GM21390 (cell line): ENCODE measurements around the gene ARHGAP21.

Source experiments
- ATAC-seq: cut with Tn5 transposase; IDR thresholded peaks from one replicate; pipeline ENCODE4 v1.9.1; 2021; ENCODE audit not compliant: unreplicated experiment

The ARHGAP21 gene

GRCh38 chr10:24550680-24551079 is 173.0 kb downstream of the ARHGAP21 start:
- no peak for ATAC-seq

DNA sequence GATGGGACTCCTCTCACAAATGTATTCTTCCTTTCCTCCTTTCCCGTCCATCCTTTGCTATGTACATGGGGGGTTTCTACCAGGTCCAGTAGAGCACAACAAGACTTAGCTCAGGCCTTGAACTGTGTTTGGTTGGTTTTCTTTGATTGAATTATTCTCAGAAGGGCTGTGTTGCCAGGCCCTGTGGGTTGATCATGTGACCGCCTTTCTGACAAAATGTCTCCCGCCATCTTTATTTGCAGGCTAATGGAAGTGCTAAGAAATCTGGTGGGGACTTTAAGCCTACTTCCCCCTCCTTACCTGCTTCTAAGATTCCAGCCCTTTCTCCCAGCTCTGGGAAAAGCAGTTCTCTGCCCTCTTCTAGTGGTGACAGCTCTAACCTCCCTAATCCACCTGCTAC is 178.1 kb downstream of the ARHGAP21 start:
- ATAC-seq = no peak

DNA sequence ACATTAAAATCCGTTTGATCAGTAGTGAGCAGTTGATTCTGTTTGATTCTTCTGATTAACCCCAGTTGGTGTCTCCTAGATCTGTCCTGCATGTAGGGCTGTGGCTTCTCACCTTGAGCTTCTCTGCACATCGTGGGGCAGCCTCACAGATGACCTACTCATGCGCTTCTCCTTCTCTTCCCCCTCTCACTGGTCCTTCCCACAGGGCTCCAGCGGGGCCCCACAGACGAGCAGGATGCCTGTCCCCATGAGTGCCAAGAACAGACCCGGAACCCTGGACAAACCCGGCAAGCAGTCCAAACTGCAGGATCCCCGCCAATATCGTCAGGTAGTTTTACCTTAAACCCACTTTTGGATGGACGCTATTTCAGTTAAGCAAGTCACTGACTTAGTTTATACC is 178.9 kb downstream of the ARHGAP21 start:
- ATAC-seq = no peak

DNA sequence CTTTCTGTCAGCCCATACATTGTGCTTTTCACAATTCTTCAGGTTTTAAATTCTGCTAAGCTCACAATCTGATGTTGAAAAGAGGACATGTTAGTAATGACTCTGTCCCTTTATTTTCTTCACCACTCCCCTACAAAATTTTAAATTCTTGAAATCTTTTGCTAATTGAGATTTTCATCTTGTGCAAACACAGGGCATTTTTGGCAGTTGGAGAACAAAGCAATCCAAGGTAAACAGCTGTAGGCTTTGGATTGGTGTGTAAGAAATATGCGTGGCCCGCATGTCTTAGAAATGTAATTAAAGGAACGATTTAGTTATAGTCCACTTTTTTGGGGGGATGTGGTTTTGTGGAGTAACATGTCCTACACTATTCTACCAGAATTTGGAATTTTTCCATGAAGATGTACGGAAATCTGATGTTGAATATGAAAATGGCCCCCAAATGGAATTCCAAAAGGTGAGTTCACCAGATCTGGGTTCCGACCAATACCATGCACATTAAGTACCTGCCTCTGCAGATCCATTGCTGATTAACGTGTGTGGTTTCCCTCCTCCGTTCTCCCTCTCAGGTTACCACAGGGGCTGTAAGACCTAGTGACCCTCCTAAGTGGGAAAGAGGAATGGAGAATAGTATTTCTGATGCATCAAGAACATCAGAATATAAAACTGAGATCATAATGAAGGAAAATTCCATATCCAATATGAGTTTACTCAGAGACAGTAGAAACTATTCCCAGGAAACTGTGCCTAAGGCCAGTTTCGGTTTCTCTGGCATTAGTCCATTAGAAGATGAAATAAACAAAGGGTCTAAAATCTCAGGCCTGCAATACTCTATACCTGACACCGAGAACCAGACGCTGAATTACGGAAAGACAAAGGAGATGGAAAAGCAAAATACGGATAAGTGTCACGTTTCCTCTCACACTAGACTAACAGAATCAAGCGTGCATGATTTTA is 181.1 kb downstream of the ARHGAP21 start:
- no peak for ATAC-seq

- no peak for ATAC-seq
Measured at GRCh38 chr10:24541239-24541753, 182.4 kb downstream of the ARHGAP21 start.

DNA sequence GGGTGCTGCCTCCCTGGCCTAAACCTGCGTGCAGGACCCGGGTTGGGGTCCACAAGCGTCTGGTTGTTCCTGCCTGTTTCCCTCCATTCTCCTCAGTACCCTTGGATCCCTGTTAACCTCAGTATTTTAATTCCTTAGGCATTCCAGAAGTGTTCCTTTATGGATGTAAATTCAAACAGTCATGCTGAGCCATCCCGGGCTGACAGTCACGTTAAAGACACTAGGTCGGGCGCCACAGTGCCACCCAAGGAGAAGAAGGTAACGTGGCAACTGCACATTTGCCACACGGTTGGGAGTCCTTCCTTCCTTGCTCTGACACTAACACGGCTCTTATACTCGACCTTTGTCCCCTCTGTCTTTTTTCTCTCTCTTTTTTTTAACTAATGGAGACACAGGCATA is 187.1 kb downstream of the ARHGAP21 start:
- ATAC-seq = no peak

DNA sequence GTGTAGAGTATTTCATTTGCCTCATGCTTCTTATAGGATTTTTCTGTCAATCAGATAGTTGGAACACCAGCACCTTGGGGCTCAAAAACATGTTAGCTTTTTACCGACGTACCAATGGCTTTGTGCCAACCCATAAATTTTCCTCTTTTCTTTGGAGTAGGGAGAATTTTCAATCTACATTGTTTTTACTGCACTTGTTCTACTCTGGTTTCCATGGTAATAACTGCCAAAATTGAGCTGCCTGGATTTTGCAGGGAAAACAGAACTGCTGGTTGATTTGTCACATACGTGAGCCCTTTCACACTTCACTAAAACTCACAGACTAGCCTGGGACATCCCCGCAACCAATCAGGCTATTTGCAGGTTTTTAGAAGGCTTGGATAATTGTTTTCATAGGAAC is 189.7 kb downstream of the ARHGAP21 start:
- ATAC-seq = no peak
